ENCODE measurements around the gene SRGN. TPM values are rescaled to one million over a fixed set of nuclear protein-coding genes. Genes with fewer than 3 reads are reported as not detected.

SRGN gene
- total and polyA plus RNA-seq, 2 of the 8 experiments (the other 6 are each of a cell fraction or from before 2014, with no cell fraction given): 0.06 TPM; not detected in 1

GRCh38 chr10:69056129-69056528 lies 31.8 kb upstream of the SRGN start:
- Histone ChIP-seq H3K14ac (ENCODE audit: insufficient read length) (no peak overlapping the region), H4K8ac (ENCODE audit: extremely low read depth, insufficient read depth, low read length) (no peak overlapping the region), H2BK20ac (ENCODE audit: low read length) (no peak overlapping the region), H2AK5ac (ENCODE audit: low read depth, low read length) (no peak overlapping the region), H2BK120ac (replicated peaks; ENCODE audit: low read depth, low read length) (no peak overlapping the region), H4K20me1 (replicated peaks in 1 of 2; ENCODE audit: control insufficient read depth in 1 of 2, insufficient read depth in 2 of 2, low read length in 2 of 2) (no peaks in the 10 kb centered on the region), H2AFZ (ENCODE audit: low read length) (no peak overlapping the region), H3K27ac (ENCODE audit: low read depth, low read length) (no peak overlapping the region), H2BK12ac (ENCODE audit: low read depth, low read length) (no peak overlapping the region), H3K4ac (replicated peaks; ENCODE audit: insufficient read length, low read depth, low read length) (no peak overlapping the region), H3K4me3 (ENCODE audit: extremely low read depth in 1 of 4, insufficient read depth in 2 of 4, low read depth in 3 of 4, low read length in 4 of 4) (no peak overlapping the region), H3K36me3 (ENCODE audit: control insufficient read depth in 2 of 4, insufficient read depth in 4 of 4, low read length in 3 of 4) (no peaks in the 10 kb centered on the region), H3K79me2 (ENCODE audit: control insufficient read depth in 1 of 2, insufficient read depth in 2 of 2, low read length in 2 of 2) (no peaks in the 10 kb centered on the region), H3K56ac (replicated peaks; ENCODE audit: insufficient read length, low read depth, low read length) (no peak overlapping the region), H3K23me2 (ENCODE audit: low read depth, low read length) (no peaks in the 10 kb centered on the region), H4K91ac (replicated peaks; ENCODE audit: insufficient read length, low read length) (no peak overlapping the region), H3K27me3 (replicated peaks in 1 of 4; ENCODE audit: control insufficient read depth in 3 of 4, extremely low read depth in 1 of 4, insufficient read depth in 3 of 4, low read length in 3 of 4) (no peaks in the 10 kb centered on the region), H2BK15ac (ENCODE audit: low read length) (no peak overlapping the region), H3K79me1 (ENCODE audit: low read depth, low read length) (no peaks in the 10 kb centered on the region), H3K9me3 (ENCODE audit: insufficient read depth in 2 of 2, low read depth in 1 of 2, low read length in 1 of 2) (no peaks in the 10 kb centered on the region), H3K9ac (replicated peaks in 1 of 4; ENCODE audit: extremely low read depth in 1 of 4, low read depth in 3 of 4, low read length in 3 of 4) (no peak overlapping the region), H4K5ac (ENCODE audit: insufficient read length, low read depth, low read length) (no peak overlapping the region), H3K4me2 (ENCODE audit: insufficient read depth in 1 of 2, low read depth in 2 of 2, low read length in 2 of 2) (no peak overlapping the region), H3K23ac (ENCODE audit: insufficient read length) (no peak overlapping the region), H2BK5ac (ENCODE audit: low read depth, low read length) (no peak overlapping the region), H3K4me1 (replicated peaks in 1 of 4; ENCODE audit: control insufficient read depth in 3 of 4, insufficient read depth in 4 of 4, low read length in 3 of 4) (peaks cover 0 to 5% (median 2%) of the 10 kb centered on the region in 4 experiments; a peak in 4 of 7 replicates), H3K18ac (ENCODE audit: extremely low read depth, low read length) (no peak overlapping the region)
- no peak for FAIRE-seq
- no peak for DNase-seq (ENCODE audit: low read depth in 1 of 2, low spot score in 2 of 2)
- CTCF ChIA-PET (ENCODE audit: partially characterized antibody): interaction anchor here (0.6 to 2.0 kb wide), 6 partner anchors 8 to 268 kb away, joined by 3 to 7 read pairs (median 4); partner anchors contain the start of gene DDX21
- WGBS, 2 experiments (ENCODE audit: extremely low coverage in 1 of 2, insufficient coverage in 1 of 2, insufficient read length in 1 of 2, insufficient replicate concordance in 2 of 2, low coverage in 1 of 2, low lambda C conversion rate in 2 of 2, missing lambda C conversion rate in 1 of 2): 86% methylated on average over 7 of the region's 7 CpGs; no CpG with 5 or more reads in 1 of the 2 experiments
- POLR2A ChIA-PET (ENCODE audit: partially characterized antibody): interaction anchor here (1.1 kb wide), 1 partner anchor 10 kb away, joined by 3 read pairs; no protein-coding TSS in a partner anchor
- no peak for TF ChIP-seq POU5F1 (IDR thresholded peaks at IDR 0.05; ENCODE audit: low read depth, low read length)
- TF ChIP-seq, protein P1, sequence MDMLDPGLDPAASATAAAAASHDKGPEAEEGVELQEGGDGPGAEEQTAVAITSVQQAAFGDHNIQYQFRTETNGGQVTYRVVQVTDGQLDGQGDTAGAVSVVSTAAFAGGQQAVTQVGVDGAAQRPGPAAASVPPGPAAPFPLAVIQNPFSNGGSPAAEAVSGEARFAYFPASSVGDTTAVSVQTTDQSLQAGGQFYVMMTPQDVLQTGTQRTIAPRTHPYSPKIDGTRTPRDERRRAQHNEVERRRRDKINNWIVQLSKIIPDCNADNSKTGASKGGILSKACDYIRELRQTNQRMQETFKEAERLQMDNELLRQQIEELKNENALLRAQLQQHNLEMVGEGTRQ (IDR thresholded peaks at IDR 0.05; ENCODE audit: low read length): no peak
